Naive thymus-derived CD4-positive, alpha-beta T cell (primary cell): ENCODE measurements around the gene NUP205. TPM values are rescaled to one million over a fixed set of nuclear protein-coding genes. Genes with fewer than 3 reads are reported as not detected.

Experiments
- ATAC-seq: fragments of 150-1000 bp; cut with Tn5 transposase; 2 replicates; pipeline ENCODE4 v1.10.0; 2021; ENCODE audit warnings: mild to moderate bottlenecking, moderate library complexity
- CTCF ChIA-PET: fragments of 350-600 bp; sonication (Branson Sonifier 250); formaldehyde crosslinking; loops from one replicate; lab custom pipeline; 2021; ENCODE audit warnings: antibody characterized with exemption; lab: Charles Lee
- POLR2A ChIA-PET: fragments of 350-600 bp; sonication (Branson Sonifier 250); formaldehyde crosslinking; loops from one replicate; lab custom pipeline; 2021; ENCODE audit warnings: antibody characterized with exemption, inconsistent platforms; lab: Charles Lee
- DNase-seq, 9 donors: peaks; one replicate each; pipeline versions ENCODE4 v3.0.0 to v3.0.0-alpha.2; 2020 to 2022; ENCODE audit warnings: mixed read lengths in 1 of 9
- H3K27ac ChIP-seq: one replicate; pipeline ENCODE4 v1.7.0; 2013; ENCODE audit warnings: mild to moderate bottlenecking, low read depth, low read length, moderate library complexity
- H3K27me3 ChIP-seq, 2 donors: one replicate each; pipeline ENCODE4 v1.7.0; 2013; ENCODE audit warnings: low read length in 2 of 2, mild to moderate bottlenecking in 2 of 2, moderate library complexity in 2 of 2; ENCODE audit not compliant: control insufficient read depth in 2 of 2, insufficient read depth in 2 of 2
- H3K36me3 ChIP-seq, 3 experiments: 1 replicate in 2 of 3; 2 replicates in 1 of 3; pipeline ENCODE4 v1.7.0; 2013; ENCODE audit warnings: low read length in 3 of 3, mild to moderate bottlenecking in 3 of 3, moderate library complexity in 1 of 3; ENCODE audit not compliant: insufficient read depth in 3 of 3, control insufficient read depth in 2 of 3
- H3K4me1 ChIP-seq, 2 donors: one replicate each; pipeline ENCODE4 v1.7.0; 2013; ENCODE audit warnings: low read length in 2 of 2, mild to moderate bottlenecking in 2 of 2, moderate library complexity in 1 of 2; ENCODE audit not compliant: control insufficient read depth in 2 of 2, insufficient read depth in 2 of 2
- H3K4me3 ChIP-seq: 2 replicates; pipeline ENCODE4 v1.7.0; 2013; ENCODE audit warnings: mild to moderate bottlenecking, low read length
- H3K9me3 ChIP-seq, 3 experiments: 1 replicate in 2 of 3; 2 replicates in 1 of 3; pipeline ENCODE4 v1.7.0; 2013; ENCODE audit warnings: low read length in 3 of 3; ENCODE audit not compliant: control insufficient read depth in 2 of 3
- H3K27ac Mint-ChIP-seq, 9 donors: one replicate each; pipeline ENCODE4 v1.8.0; 2020 to 2022; ENCODE audit warnings: mixed read lengths in 9 of 9, mild to moderate bottlenecking in 8 of 9, moderate library complexity in 5 of 9, inconsistent platforms in 2 of 9
- H3K27me3 Mint-ChIP-seq, 5 donors: one replicate each; pipeline ENCODE4 v1.8.0; 2021 to 2022; ENCODE audit warnings: mixed read lengths in 5 of 5, mild to moderate bottlenecking in 1 of 5
- H3K36me3 Mint-ChIP-seq, 5 donors: one replicate each; pipeline ENCODE4 v1.8.0; 2020 to 2022; ENCODE audit warnings: mixed read lengths in 5 of 5, mild to moderate bottlenecking in 3 of 5, inconsistent platforms in 1 of 5
- H3K4me1 Mint-ChIP-seq, 7 donors: one replicate each; pipeline ENCODE4 v1.8.0; 2020 to 2022; ENCODE audit warnings: mixed read lengths in 7 of 7, mild to moderate bottlenecking in 3 of 7, inconsistent platforms in 1 of 7
- H3K4me3 Mint-ChIP-seq, 10 donors: one replicate each; pipeline ENCODE4 v1.8.0; 2020 to 2022; ENCODE audit warnings: mild to moderate bottlenecking in 10 of 10, mixed read lengths in 10 of 10, moderate library complexity in 6 of 10, inconsistent platforms in 2 of 10
- H3K9me3 Mint-ChIP-seq, 11 donors: one replicate each; pipeline ENCODE4 v1.8.0; 2020 to 2022; ENCODE audit warnings: mixed read lengths in 11 of 11, mild to moderate bottlenecking in 4 of 11, inconsistent platforms in 1 of 11, moderate library complexity in 1 of 11
- intact Hi-C, 2 donors: fragments of 100-400 bp; cut with micrococcal nuclease; formaldehyde crosslinking; loops; one replicate each; pipeline ENCODE4 v1.15.1; 2023
- polyA plus RNA-seq, 2 donors: library from polyadenylated mRNA; unstranded; fragments of 300-500 nt; fragmentation: Illumina TruSeq; gene quantifications; one replicate each; pipeline ENCODE4 v1.2.3, GENCODE V29; 2021
- total RNA-seq, 6 experiments: library from RNA in 5 of 6; stranded (reverse) in 5 of 6; gene quantifications; 1 replicate in 5 of 6; 2 replicates in 1 of 6; pipeline ENCODE4 v1.2.3 and lab custom pipeline; 2021 to 2026

NUP205 gene
- total RNA-seq (10 to 100 TPM; 50.0 to 88.8 (median 76.5) TPM), polyA plus RNA-seq (10 to 100 TPM; 22.9 to 41.5 TPM), total RNA-seq (lab: John Stamatoyannopoulos, UW) (144 reads per million, percentile 90 among the genes with 10 or more reads in this experiment)

GRCh38 chr7:135557455-135558336 is at the start of gene NUP205:
Gene NUP205, plus strand, starts transcription at chr7:135557917. Its CDS starts 28 bp downstream, at chr7:135557945.
- H3K36me3 ChIP-seq: peaks cover 0 to 6% (median 0%) of the 10 kb centered on the region in 3 experiments
- H3K27me3 Mint-ChIP-seq: peaks cover 0 to 6% (median 0%) of the 10 kb centered on the region in 5 donors
- CTCF ChIA-PET: interaction anchor here (1.3 kb wide), 1 partner anchor 57 kb away, joined by 4 read pairs; no protein-coding TSS in a partner anchor
- H3K27me3 ChIP-seq: no peaks in the 10 kb centered on the region
- H3K27ac Mint-ChIP-seq: peak within 1 kb of the TSS in 5 of 9 donors; percentile 33 to 84 (median 56)
- ATAC-seq: peak; percentile 92
- no peaks in the 10 kb centered on the region for H3K9me3 ChIP-seq
- H3K4me3 ChIP-seq: peak within 1 kb of the TSS; percentile 89
- H3K4me1 ChIP-seq: peaks cover 6% of the 10 kb centered on the region in 2 donors
- H3K9me3 Mint-ChIP-seq: no peaks in the 10 kb centered on the region
- peak; percentile 76 to 92 (median 90) for DNase-seq
- H3K36me3 Mint-ChIP-seq: peaks cover 0 to 12% (median 0%) of the 10 kb centered on the region in 5 donors
- H3K4me1 Mint-ChIP-seq: peaks cover 10 to 28% (median 22%) of the 10 kb centered on the region in 7 donors
- intact Hi-C loops: loop anchor here (1.0 to 10.0 kb wide), 16 partner anchors 47 to 1431 kb away; partner anchors contain the start of genes AKR1B1 (in 2 of the 2), BPGM (in 2 of the 2), CNOT4 (in 2 of the 2) and LRGUK (in 2 of the 2)
- POLR2A ChIA-PET: interaction anchor here (0.6 to 2.0 kb wide), 3 partner anchors 12 to 277 kb away, joined by 3 to 8 read pairs (median 6); no protein-coding TSS in a partner anchor
- peak within 1 kb of the TSS in 3 of 10 donors; percentile 44 to 79 (median 55) for H3K4me3 Mint-ChIP-seq
- peak within 1 kb of the TSS; percentile 92 for H3K27ac ChIP-seq

GRCh38 chr7:135508883-135509588 is 48.7 kb upstream of the NUP205 start:
- CTCF ChIA-PET: no interaction called here
- no peak for ATAC-seq
- POLR2A ChIA-PET: interaction anchor here (0.6 to 2.4 kb wide), 3 partner anchors 31 to 153 kb away, joined by 3 to 6 read pairs (median 4); partner anchors contain the start of gene STMP1
- Histone ChIP-seq H3K4me1 (peaks cover 12 to 15% of the 10 kb centered on the region in 2 donors), H3K4me3 (peak overlapping the region; percentile 78), H3K36me3 (peaks cover 0 to 8% (median 0%) of the 10 kb centered on the region in 3 experiments), H3K27me3 (no peaks in the 10 kb centered on the region), H3K27ac (peak overlapping the region; percentile 97), H3K9me3 (no peaks in the 10 kb centered on the region)
- DNase-seq: peak in 8 of 9 donors; percentile 18 to 31 (median 24)
- H3K4me1 Mint-ChIP-seq: peaks cover 7 to 28% (median 17%) of the 10 kb centered on the region in 7 donors
- H3K4me3 Mint-ChIP-seq: no peak overlapping the region
- intact Hi-C loops: loop anchor here in 1 of 2 donors (10.0 kb wide), 1 partner anchor 1054 kb away; the partner anchor contains the start of gene AKR1B1
- no peaks in the 10 kb centered on the region for H3K9me3 Mint-ChIP-seq
- no peaks in the 10 kb centered on the region for H3K36me3 Mint-ChIP-seq
- H3K27ac Mint-ChIP-seq: no peak overlapping the region
- no peaks in the 10 kb centered on the region for H3K27me3 Mint-ChIP-seq

- peaks cover 7 to 25% (median 17%) of the 10 kb centered on the region in 7 donors for H3K4me1 Mint-ChIP-seq
- Histone ChIP-seq H3K27me3 (no peaks in the 10 kb centered on the region), H3K36me3 (peaks cover 0 to 8% (median 0%) of the 10 kb centered on the region in 3 experiments), H3K4me3 (peak overlapping the region; percentile 78), H3K27ac (peak overlapping the region; percentile 97), H3K4me1 (peaks cover 12 to 15% of the 10 kb centered on the region in 2 donors), H3K9me3 (no peaks in the 10 kb centered on the region)
- H3K27me3 Mint-ChIP-seq: no peaks in the 10 kb centered on the region
- H3K36me3 Mint-ChIP-seq: no peaks in the 10 kb centered on the region
- CTCF ChIA-PET: no interaction called here
- POLR2A ChIA-PET: interaction anchor here (0.6 to 2.4 kb wide), 3 partner anchors 31 to 152 kb away, joined by 3 to 6 read pairs (median 4); partner anchors contain the start of gene STMP1
- H3K27ac Mint-ChIP-seq: no peak overlapping the region
- H3K9me3 Mint-ChIP-seq: no peaks in the 10 kb centered on the region
- no peak overlapping the region for H3K4me3 Mint-ChIP-seq
- intact Hi-C loops: loop anchor here in 1 of 2 donors (10.0 kb wide), 1 partner anchor 1055 kb away; the partner anchor contains the start of gene AKR1B1
- no peak for ATAC-seq
- DNase-seq: no peak
Measured at GRCh38 chr7:135509589-135509838, 48.2 kb upstream of the NUP205 start.

- Mint-ChIP-seq H3K9me3 (no peaks in the 10 kb centered on the region), H3K4me3 (no peak within 1 kb of the TSS), H3K27ac (no peak within 1 kb of the TSS), H3K36me3 (no peaks in the 10 kb centered on the region), H3K4me1 (peaks cover 4 to 22% (median 14%) of the 10 kb centered on the region in 7 donors), H3K27me3 (no peaks in the 10 kb centered on the region)
- peaks cover 0 to 8% (median 0%) of the 10 kb centered on the region in 3 experiments for H3K36me3 ChIP-seq
- ChIA-PET POLR2A (interaction anchor here (1.0 to 2.4 kb wide), 2 partner anchors 42 to 152 kb away, joined by 4 to 6 read pairs; partner anchors contain the start of gene STMP1), CTCF (interaction anchor here (0.5 to 1.2 kb wide), 2 partner anchors 49 to 134 kb away, joined by 3 to 4 read pairs; no protein-coding TSS in a partner anchor)
- H3K9me3 ChIP-seq: no peaks in the 10 kb centered on the region
- ATAC-seq (peak; percentile 96), DNase-seq (peak; percentile 82 to 97 (median 92))
- intact Hi-C loops: loop anchor here (1.0 to 10.0 kb wide), 16 partner anchors 47 to 1193 kb away; partner anchors contain the start of genes AGBL3 (in 2 of the 2), AKR1B1 (in 2 of the 2), BPGM (in 2 of the 2) and MTPN (in 2 of the 2)
- peak within 1 kb of the TSS; percentile 78 for H3K4me3 ChIP-seq
- no peaks in the 10 kb centered on the region for H3K27me3 ChIP-seq
- H3K4me1 ChIP-seq: peaks cover 12 to 15% of the 10 kb centered on the region in 2 donors
- H3K27ac ChIP-seq: peak within 1 kb of the TSS; percentile 97
Measured at GRCh38 chr7:135509839-135510591, 47.7 kb upstream of the NUP205 start, which contains the start of gene CNOT4. Gene CNOT4, minus strand, starts transcription at chr7:135510102. Its CDS starts 71,771 bp downstream, at chr7:135438331.

- Histone ChIP-seq H3K9me3 (no peaks in the 10 kb centered on the region), H3K36me3 (peaks cover 0 to 8% (median 0%) of the 10 kb centered on the region in 3 experiments), H3K27ac (peak overlapping the region; percentile 97), H3K4me1 (peaks cover 12 to 15% of the 10 kb centered on the region in 2 donors), H3K27me3 (no peaks in the 10 kb centered on the region), H3K4me3 (peak overlapping the region; percentile 78)
- intact Hi-C loops: loop anchor here (1.0 to 5.0 kb wide), 15 partner anchors 47 to 1193 kb away; partner anchors contain the start of genes AGBL3 (in 2 of the 2), BPGM (in 2 of the 2), MTPN (in 2 of the 2) and NUP205 (in 2 of the 2)
- ATAC-seq (no peak), DNase-seq (peak in 1 of 9 donors; percentile 9)
- POLR2A ChIA-PET: interaction anchor here (0.6 to 2.4 kb wide), 4 partner anchors 42 to 151 kb away, joined by 3 to 6 read pairs (median 4); partner anchors contain the start of gene STMP1
- no peaks in the 10 kb centered on the region for H3K36me3 Mint-ChIP-seq
- no peak overlapping the region for H3K27ac Mint-ChIP-seq
- no peaks in the 10 kb centered on the region for H3K9me3 Mint-ChIP-seq
- peaks cover 0 to 21% (median 12%) of the 10 kb centered on the region in 7 donors for H3K4me1 Mint-ChIP-seq
- no peak overlapping the region for H3K4me3 Mint-ChIP-seq
- H3K27me3 Mint-ChIP-seq: no peaks in the 10 kb centered on the region
- CTCF ChIA-PET: interaction anchor here (0.5 to 1.2 kb wide), 2 partner anchors 49 to 134 kb away, joined by 3 to 4 read pairs; no protein-coding TSS in a partner anchor
Measured at GRCh38 chr7:135510592-135511183, 47.0 kb upstream of the NUP205 start.
